Tongue (tissue), 2 donors: ENCODE results near the gene RETREG3. TPM values are rescaled to one million over a fixed set of nuclear protein-coding genes. Genes with fewer than 3 reads are reported as not detected.
"Not testable (repeated sequence)": the region's sequence is repeated elsewhere in the genome, so short reads cannot be mapped to it uniquely, and the experiment has no call there.

Experiments used
- DNase-seq: peaks from one replicate; pipeline ENCODE4 v3.0.0-alpha.2; 2015
- total RNA-seq: library from RNA; depleted of rRNA; stranded (reverse); fragments of >200 nt; gene quantifications from one replicate; pipeline ENCODE4 v1.2.3, GENCODE V29; 2014

Gene RETREG3
- total RNA-seq, 1 donor from 2014 or later, result 52.6 TPM

DNA sequence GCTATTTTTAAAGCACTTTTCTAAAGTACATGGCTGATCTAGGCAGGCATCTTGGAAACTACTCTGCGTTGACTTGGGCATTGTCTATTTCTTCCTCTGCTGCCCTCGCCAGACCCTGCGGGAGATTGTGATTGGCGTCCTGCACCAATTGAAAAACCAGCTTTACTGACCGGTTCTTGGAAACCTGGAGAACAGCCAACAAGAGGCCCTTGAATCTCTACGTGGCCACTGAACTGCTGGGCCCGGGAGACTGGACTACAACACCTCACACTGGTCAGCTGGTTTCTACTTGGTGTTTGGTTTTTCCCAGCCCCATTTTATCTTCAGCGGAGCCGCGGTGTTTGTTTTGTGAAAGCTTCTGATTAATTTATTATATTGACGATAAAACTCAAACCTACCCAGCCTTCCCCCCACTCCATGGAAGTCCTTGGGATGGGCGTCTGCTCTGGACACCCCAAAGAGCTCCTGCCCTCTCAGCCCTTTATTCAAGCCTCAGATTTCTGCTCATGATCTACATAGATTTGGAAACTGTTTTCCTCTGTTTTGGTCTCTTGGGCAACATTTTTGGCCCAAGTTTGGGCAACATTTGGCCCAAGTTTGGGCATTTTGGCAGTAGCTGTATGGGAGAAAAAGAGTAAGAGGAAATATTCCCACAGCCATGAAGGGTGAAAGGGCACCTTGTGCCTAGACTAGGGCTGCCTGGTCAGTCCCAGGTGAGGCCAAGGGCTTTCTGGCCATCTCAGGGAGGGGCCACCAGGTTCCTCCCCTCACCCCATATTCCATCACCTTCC is 37.5 kb downstream of the RETREG3 start:
- no peak for DNase-seq

DNA sequence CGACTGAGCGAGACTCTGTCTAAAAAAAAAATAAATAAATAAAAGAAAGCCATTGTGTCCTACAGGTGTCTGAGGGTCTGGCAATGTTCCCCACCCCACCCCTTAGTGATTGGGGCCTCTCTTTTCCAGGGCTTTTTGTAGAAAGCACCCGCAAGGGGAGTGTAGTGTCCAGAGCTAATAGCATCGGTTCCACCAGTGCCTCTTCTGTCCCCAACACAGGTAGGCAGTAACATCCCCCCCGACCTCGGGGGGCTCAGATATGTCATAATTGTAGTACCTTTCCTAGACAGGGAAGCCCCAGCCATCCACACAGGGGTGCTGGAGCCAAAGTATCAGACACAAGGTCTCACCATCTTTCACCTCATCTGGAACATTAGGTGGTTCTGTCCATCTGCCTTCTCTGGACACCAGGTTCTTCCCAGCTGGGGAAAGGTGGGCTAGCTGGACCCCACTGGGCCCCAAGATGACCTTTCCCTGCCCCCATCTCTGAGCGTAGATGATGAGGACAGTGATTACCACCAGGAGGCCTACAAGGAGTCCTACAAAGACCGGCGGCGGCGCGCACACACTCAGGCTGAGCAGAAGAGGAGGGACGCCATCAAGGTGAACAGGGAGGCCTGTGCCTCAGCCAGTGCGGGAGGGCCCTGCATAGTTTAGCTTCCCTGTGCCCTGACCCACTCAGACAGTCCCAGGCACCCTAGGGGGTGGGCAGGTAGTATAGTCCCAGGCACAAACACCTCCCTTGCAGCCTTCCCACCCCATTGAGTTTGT is 40.6 kb downstream of the RETREG3 start:
- DNase-seq, result no peak

DNA sequence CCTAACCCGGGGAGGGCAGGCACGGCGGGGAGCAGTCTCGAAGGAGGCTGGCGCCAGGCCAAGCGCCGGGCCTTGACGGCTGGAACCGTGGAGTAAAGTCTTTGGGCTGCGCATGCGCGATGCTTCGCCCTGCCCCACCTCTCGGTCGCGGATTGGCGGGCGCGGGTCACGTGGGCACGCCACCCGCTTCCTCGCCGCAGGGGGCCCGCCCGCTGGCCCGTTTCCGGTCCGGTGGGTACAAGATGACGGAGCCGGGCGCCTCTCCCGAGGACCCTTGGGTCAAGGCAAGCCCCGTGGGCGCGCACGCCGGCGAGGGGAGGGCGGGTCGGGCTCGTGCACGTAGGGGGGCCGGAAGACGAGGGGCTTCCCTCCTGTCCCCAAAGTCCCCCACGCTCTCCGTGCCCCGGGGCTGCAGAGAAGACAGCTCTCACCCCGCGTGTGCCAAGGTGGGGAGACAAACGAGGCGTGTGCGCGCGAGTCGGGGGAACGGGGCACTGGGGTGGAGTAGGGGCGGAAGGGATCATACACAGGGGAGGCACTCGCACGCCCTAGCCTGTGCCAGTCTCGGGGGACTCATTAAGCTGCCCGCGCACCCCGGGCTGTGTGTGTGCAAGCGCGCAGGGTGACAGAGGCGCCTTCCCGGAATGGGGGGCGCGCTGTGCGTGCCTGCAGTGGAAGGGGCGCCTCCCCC is 42.1 kb downstream of the RETREG3 start, which contains the start of gene MLX:
TSS of gene MLX (plus strand) at position 218 of the 691 bp plus-strand sequence. CDS start at position 243, 25 bp downstream.
- DNase-seq, result peak; percentile 97

DNA sequence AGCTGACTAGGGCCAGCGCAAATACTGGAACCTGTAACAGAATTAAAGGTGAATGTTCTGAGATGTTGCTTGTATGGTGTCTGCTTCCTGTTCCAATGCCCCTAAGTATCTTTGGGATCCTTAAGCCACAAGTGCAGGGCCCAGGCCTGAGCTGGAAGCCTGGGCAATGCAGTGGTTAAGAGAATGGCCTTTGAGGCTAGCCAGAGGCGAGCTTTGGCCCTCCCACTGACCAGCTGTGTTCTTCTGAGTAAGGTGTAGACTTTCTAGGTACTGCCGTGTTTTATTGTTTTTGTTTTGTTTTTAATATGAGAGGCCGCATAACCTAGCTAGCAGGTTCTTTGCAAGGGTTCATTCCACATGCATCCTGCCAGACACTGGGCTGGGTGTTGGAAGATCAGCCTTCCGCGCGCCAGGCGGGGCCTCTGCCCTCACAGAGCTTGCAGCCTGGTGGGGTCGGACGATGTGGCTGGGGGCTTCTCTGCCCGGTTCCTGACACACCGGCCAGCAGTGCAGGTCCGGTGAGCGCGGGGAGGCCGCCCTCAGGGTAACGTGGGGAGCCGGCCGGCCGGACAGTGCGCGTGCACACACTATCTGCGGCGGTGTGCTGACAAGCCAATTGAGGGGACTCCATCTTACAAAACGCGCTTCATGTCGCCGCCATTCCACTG is 42.8 kb downstream of the RETREG3 start:
- no peak for DNase-seq

DNA sequence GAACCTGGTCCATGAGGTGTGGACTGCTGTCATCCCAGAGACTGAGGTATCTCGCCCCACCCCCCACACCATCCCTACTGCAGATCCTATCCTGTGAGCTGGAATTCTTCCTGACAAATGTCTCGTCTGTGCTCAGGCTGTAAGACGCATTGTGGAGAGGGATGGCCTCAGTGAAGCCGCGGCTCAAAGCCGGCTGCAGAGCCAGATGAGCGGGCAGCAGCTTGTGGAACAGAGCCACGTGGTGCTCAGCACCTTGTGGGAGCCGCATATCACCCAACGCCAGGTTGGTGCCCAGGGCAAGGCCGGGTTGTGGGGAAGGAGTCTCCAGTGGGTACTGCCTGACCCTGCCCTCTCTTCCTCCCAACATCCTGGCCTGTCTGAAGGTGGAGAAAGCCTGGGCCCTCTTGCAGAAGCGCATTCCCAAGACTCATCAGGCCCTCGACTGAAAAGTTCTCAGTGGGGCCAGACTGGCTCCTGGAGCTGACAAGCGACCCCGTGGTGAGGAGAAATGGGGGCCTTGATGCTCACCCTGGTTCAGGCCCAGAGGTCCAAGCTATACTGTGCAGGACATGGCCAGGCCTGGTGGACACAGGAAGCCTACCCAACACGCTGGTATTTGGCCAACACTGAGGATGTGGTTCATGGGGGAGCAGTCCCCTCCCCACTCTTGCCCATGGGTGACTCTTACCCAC is 43.5 kb downstream of the RETREG3 start:
- no peak for DNase-seq

DNA sequence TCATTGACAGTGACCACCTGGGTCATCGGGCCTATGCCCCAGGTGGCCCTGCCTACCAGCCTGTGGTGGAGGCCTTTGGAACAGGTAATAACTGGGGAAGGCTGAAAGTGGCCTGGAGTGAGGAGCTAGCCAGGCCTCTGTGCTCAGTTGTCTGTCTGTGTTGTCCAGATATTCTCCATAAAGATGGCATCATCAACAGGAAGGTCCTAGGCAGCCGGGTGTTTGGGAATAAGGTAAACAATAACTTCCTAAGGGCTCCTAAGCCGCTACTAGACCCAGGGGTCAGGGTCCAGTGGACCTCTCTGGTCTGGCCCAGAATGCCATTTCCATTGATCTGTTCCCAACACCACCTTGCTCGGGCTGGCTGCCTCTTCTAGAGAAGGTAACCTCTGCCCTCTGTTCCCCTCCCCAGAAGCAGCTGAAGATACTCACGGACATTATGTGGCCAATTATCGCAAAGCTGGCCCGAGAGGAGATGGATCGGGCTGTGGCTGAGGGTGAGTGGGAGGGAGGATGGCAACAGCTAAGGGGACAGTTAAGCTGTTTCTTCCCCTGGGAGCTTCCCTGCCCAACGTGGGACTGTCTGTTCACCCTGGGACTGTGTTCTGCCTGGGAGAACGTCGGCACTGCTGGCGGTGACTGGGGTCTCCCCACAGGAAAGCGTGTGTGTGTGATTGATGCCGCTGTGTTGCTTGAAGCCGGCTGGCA is 44.2 kb downstream of the RETREG3 start:
- DNase-seq, result no peak

DNA sequence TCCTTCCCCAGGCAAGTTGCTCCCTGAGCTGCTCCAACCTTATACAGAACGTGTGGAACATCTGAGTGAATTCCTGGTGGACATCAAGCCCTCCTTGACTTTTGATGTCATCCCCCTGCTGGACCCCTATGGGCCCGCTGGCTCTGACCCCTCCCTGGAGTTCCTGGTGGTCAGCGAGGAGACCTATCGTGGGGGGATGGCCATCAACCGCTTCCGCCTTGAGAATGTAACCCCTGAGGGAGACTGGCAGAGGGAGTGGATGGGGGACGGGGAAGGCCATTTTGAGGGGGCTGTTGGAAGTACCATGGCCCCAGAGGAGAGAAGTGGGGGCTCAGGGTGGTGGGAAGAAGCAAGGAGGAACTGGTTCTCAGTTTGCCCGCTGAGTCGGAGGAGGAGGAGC is 45.2 kb downstream of the RETREG3 start:
- DNase-seq, result no peak

DNA sequence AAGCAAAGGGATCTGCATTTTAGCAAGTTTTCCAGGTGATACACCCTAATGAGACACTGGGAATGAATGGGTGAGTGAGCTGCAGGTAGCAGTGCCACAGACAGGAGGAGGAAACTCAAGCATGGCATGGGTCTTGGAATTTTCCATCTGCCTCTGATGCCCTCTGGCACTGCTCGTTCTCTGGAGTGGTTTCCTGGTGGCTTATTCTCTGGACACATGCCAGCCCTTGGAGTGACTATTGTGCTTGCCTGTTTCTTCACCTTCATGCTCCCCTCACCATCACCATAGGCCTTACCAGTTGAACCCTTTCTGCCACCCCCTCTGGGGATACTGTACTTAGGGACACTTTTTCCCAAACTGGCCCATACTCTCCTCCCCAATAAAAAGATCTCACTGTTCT is 45.6 kb downstream of the RETREG3 start:
- no peak for DNase-seq

DNA sequence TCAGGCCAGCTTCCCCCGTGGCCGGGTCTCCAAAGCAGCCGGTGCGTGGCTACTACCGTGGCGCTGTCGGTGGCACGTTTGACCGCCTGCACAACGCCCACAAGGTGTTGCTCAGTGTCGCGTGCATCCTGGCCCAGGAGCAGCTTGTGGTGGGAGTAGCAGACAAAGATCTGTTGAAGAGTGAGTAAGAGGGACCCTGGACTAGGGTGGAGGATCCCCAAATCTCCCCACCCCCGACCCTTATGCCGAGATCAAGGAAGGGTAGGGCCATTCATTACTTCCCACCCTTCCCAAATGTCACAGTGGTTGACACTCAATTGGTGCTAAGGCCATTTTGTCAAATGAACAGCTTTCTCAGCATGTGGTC is 46.0 kb downstream of the RETREG3 start:
- DNase-seq, result no peak

DNA sequence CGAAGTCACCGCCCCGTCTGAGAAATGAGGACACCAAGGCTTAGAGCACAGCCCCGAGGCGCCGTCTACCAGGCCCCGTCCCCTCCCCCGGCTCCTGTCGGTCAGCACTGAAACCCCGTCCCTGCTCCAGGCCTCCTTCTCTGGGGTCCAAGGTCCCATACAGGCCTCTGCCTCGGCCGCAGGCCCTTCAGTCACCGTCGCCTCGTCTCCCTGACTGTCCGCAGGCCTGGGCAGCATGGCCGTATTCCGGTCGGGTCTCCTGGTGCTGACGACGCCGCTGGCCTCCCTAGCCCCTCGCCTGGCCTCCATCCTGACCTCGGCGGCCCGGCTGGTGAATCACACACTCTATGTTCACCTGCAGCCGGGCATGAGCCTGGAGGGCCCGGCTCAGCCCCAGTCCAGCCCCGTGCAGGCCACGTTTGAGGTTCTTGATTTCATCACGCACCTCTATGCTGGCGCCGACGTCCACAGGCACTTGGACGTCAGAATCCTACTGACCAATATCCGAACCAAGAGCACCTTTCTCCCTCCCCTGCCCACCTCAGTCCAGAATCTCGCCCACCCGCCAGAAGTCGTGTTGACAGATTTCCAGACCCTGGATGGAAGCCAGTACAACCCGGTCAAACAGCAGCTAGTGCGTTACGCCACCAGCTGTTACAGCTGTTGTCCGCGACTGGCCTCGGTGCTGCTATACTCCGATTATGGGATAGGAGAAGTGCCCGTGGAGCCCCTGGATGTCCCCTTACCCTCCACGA is 46.6 kb downstream of the RETREG3 start:
- no peak for DNase-seq

DNA sequence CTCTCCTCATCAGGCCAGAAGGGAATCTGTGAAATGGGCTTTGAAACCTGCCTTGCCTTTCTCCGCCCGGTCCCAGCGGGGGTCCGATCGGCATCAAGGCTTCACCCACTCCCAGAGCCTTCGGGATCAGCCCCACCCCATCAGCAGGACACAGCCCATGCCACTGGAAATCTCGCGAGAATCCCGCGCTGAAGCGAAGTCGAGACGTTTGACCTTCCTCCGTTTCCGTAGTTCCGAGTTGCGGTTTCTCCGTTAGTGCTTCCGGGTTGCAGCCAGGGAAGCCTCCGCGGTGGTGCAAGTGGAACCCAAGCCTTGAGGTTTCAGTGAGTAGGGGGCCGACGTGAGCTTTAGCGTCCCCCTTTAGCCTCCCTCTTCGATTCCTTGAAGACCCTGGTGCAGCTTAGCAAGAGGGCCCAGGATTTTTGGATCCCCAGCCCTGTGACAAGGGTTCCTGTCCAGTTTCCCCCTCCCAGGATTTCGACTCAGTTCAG is 47.2 kb downstream of the RETREG3 start, which contains the start of gene COASY:
TSS of gene COASY (plus strand) at position 252 of the 491 bp plus-strand sequence. CDS start 475 bp downstream, outside the sequence.
- peak; percentile 99 for DNase-seq

DNA sequence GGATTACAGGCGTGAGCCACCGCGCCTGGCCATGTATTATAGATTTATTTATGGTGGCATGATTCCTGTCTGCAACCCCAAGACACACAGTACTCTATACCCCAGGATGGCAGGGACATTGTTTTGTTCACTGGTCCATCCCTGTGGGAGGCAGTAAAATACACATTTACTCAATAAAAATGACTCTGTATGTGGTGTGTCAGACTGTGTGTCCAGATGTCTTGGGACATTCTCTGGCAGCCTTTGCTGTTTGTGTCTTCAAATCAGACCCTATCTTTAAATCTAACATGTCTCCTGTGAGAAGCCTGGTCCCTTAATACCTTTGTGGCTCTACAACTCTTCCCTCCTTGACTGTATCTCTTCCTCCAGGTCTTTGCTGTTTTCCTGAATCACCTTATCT is 48.9 kb downstream of the RETREG3 start:
- no peak for DNase-seq

DNA sequence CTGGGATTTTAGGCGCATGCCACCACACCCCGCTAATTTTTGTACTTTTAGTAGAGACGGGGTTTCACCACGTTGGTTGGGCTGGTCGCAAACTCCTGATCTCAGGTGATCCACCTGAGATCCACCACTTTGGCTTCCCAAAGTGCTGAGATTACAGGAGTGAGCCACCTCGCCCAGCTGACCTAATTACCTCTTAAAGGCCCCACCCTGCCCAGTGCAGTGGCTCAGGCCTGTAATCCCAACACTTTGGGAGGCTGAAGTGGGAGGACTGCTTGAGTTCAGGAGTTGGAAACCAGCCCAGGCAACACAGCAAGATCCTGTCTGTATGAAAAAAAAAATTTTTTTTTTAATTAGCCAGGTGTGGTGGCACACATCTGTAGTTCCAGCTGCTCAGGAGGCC is 50.1 kb downstream of the RETREG3 start:
- no peak for DNase-seq

DNA sequence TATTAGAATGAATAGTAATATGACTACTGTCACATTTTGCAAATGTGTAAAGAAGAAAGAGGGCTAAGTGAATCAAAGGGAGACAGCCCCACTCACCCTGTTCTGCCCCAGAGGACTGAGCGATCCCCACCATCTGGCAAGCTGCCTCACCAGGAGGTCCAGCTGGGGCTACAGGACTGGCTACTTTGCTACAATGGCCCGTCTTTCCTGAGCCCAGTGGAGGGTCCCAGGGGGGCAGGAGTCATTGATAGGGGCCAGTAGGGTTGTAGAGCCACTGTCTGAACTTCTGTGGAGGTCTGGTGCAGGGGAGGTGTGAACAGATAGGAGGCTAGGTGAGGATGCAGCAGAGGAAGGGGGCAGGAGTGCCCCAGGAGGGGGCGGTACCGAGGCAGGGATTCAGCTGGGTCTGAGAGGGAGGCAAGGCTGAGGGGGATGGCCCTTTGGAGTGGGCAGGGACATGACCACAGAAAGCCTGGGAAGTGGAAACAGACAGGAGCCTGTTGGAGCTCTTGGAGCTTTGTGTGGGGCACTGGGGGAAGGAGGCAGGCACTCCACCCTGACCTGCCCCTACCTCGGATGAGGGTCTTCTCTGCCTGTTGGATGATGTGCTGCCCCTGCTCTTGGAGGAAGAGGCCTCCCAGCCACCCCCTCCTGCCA is 53.1 kb downstream of the RETREG3 start:
- DNase-seq, result not testable (repeated sequence)

DNA sequence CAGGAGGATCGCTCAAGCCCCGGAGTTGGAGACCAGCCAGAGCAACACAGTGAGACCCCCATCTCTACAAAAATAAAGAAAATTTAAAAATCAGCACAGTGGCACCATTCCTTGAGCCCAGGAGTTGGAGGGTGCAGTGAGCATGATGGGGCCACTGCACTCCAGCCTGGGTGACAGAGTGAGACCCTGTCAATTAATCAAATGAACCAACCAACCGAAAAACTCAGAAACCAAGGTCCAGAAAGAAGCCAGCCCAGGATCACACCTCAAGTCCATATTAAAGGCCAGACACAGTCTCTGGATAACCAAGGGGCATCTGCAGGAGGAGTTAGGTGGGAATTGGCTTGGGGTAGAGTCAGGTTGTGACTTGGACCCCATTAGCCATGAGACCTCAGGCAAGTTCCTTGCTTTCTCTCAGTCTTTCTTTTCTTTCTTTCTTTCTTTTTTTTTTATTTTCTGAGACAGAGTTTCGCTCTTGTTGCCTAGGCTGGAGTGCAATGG is 54.0 kb downstream of the RETREG3 start:
- no peak for DNase-seq

DNA sequence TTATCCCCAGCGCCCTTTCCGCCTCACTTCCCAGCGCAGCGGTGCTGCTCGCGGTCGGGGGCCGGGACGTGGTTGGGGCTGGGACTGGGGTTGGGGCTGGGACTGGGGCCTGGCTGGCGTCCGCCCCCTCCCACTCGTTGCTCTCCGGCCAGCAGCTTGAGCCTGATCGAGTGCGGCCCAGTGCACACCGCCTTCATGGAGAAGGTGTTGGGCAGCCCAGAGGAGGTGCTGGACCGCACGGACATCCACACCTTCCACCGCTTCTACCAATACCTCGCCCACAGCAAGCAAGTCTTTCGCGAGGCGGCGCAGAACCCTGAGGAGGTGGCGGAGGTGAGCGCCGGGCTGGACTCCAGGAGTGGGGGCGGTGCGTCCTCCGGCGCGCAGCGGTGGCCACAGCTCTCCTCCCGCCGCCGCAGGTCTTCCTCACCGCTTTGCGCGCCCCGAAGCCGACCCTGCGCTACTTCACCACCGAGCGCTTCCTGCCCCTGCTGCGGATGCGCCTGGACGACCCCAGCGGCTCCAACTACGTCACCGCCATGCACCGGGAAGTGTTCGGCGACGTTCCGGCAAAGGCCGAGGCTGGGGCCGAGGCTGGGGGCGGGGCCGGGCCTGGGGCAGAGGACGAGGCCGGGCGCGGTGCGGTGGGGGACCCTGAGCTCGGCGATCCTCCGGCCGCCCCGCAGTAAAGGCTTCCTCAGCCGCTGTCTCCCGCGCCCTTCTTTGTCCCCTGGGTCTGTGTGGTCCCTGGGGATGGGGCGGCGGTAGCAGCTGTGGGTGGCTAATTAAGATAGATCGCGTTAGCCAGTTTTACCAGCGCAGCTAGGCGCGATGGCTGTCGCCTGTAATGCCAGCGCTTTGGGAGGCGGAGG is 54.7 kb downstream of the RETREG3 start:
- peak; percentile 94 for DNase-seq

DNA sequence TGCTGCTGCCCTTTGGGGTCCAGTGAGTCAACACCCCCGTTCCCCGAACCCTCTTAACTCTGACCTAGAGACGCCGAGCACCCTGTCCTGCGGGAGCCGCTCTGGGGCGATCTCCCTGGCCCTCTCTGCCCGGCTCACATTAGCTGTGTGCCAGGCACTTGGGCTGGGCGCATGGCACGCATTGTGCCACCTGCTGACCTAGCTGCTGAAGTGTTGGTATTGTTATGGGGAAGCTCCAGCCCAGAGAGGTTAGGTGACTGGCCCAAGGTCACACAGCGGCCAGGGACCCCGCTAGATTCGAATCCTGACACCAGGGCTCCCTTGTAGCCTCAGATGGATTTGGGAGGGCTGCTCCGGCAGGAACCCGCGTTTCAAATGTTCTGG is 55.3 kb downstream of the RETREG3 start:
- no peak for DNase-seq

DNA sequence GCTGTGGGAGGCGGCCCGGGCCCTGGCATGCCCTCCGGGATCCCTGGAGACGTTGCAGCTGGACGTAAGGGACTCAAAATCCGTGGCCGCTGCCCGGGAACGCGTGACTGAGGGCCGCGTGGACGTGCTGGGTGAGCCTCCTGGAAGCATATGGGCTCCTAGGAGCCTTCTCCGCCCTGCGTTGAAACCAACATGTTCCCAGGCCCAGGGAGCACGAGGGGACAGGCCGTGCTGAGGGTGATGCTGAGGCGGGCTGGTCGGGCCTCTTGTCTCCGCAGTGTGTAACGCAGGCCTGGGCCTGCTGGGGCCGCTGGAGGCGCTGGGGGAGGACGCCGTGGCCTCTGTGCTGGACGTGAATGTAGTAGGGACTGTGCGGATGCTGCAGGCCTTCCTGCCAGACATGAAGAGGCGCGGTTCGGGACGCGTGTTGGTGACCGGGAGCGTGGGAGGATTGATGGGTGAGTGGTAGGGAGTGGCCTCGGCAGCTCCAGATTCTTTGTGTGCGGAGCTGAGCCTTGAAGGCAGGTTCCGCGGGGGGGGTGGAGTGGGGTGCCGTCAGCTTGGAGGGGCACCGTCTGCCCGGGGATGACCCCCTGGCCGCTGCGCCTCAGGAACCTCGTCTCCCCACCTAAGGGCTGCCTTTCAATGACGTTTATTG is 55.9 kb downstream of the RETREG3 start:
- DNase-seq, result no peak
